ENCODE measurements around the gene HOXB6.

The HOXB6 gene

GRCh38 chr17:48634493-48635208 lies 29.9 kb upstream of the HOXB6 start:
- DNase-seq (ENCODE audit: low spot score): no peak

DNA sequence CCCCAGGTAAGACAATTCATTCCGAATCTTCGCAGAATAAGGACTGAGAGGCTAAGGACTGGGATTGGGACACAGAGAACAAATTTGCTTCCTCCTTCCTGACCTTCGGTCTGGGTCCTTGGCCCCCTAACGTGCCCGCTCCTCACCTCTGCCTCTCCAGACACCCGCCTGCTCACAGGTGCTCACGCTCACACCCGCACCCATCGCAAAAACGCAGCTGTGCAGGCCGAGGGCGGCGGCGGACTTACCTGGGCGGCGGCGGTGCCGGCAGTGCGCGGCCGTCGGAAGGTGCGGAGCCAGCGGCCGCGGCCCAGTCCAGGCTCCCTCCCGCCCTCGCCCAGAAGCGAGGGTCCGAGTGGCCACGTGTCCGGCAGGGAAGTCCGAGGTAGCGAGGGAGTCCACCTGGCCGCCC lies 28.5 kb upstream of the HOXB6 start:
- DNase-seq (ENCODE audit: low spot score): no peak

- DNase-seq (ENCODE audit: low spot score): no peak
Observed at GRCh38 chr17:48632579-48633265, 27.9 kb upstream of the HOXB6 start.

DNA sequence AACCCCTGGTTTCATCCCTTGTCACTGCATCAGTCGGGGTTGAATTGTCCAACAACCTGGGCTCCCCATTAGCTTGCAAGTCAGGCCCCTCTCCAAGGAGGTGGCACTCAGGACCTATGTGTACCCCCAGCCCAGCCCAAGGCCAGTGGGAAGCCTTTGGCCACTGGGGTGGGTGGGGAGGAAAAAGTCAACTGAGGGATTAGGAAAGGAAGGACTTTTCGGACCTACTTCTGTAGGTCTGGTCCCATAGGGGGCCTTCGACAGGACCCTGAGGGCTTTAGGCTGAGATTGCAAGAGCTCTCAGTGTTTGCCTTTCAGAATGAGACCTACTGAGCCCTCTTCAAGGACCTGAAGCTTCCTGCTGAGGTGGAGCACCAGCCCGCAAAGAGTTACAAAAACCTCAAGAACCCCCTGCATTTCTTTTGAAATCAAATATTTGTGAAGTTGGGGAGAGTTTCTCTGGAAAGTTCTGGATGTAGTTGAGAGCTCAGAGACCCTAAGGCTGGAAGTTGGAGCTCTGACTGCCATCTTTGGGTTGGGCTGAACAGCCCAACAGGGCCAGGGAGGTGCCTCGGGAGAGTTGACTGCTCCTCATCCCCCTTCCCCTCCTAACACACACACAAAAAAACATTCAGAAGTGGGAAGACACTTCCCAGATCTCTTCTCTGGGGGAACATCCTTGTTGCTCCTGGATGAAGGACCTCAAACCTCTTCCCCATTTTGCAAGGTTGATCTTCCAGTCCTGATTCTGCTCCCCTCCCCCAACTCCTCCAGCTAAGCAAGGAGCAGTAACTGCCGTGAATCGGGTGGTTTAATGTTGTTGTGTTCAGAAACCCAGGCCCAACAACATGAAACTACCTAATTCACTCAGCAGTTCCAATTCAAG lies 27.1 kb upstream of the HOXB6 start:
- no peak for DNase-seq (ENCODE audit: low spot score)

- no peak for DNase-seq (ENCODE audit: low spot score)
Observed at GRCh38 chr17:48630925-48631692, 26.3 kb upstream of the HOXB6 start.

GRCh38 chr17:48630009-48630924 lies 25.5 kb upstream of the HOXB6 start:
- no peak for DNase-seq (ENCODE audit: low spot score)

- no peak for DNase-seq (ENCODE audit: low spot score)
Observed at GRCh38 chr17:48629411-48629759, 24.6 kb upstream of the HOXB6 start.

- no peak for DNase-seq (ENCODE audit: low spot score)
Observed at GRCh38 chr17:48628649-48629410, 24.0 kb upstream of the HOXB6 start.

GRCh38 chr17:48627623-48628521 lies 23.1 kb upstream of the HOXB6 start:
- no peak for DNase-seq (ENCODE audit: low spot score)

- no peak for DNase-seq (ENCODE audit: low spot score)
Observed at GRCh38 chr17:48627118-48627597, 22.4 kb upstream of the HOXB6 start.

- no peak for DNase-seq (ENCODE audit: low spot score)
Observed at GRCh38 chr17:48626245-48627117, 21.7 kb upstream of the HOXB6 start, which contains the start of gene HOXB9. HOXB9 (minus strand) TSS chr17:48626358; CDS start chr17:48626269, 89 bp downstream.

GRCh38 chr17:48625495-48626244 lies 20.9 kb upstream of the HOXB6 start:
- DNase-seq (ENCODE audit: low spot score): no peak

GRCh38 chr17:48624544-48625494 lies 20.0 kb upstream of the HOXB6 start:
- no peak for DNase-seq (ENCODE audit: low spot score)

GRCh38 chr17:48624118-48624517 lies 19.3 kb upstream of the HOXB6 start:
- no peak for DNase-seq (ENCODE audit: low spot score)

- no peak for DNase-seq (ENCODE audit: low spot score)
Observed at GRCh38 chr17:48623583-48623982, 18.8 kb upstream of the HOXB6 start.

DNA sequence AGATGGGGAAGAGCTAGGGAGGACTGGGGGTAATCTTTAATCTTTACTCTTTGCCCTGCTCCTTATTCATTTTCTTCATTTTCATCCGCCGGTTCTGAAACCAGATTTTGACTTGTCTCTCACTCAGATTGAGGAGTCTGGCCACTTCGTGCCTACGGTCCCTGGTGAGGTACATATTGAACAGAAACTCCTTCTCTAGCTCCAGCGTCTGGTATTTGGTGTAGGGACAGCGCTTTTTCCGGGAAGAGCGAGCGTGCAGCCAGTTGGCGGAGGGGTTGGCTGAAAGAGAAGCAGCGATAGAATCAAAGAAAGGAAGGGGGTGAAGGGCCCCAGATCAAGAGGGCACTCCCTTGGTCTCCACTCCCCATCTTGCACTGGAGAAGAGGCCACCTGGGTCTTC lies 18.1 kb upstream of the HOXB6 start:
- no peak for DNase-seq (ENCODE audit: low spot score)
